SJSA1 (cell line): Measurements from ENCODE around the gene TPMT. TPM values are rescaled to one million over a fixed set of nuclear protein-coding genes. Genes with fewer than 3 reads are reported as not detected.
A peak's percentile ranks its signal among the peaks of the same experiment; 100 is the strongest.

Experiments
- DNase-seq, 2 experiments: peaks; one replicate each; pipeline ENCODE4 v3.0.0-alpha.2; 2015 to 2020; ENCODE audit warnings: low spot score in 2 of 2, low read depth in 1 of 2
- H3K27ac ChIP-seq: fragments of 250-450 bp; sonication (Bioruptor Pico); 2 replicates; pipeline ENCODE4 v1.5.1; 2020; ENCODE audit warnings: mild to moderate bottlenecking, moderate library complexity
- H3K27me3 ChIP-seq: fragments of 250-450 bp; sonication (Bioruptor Pico); replicated peaks from 2 replicates; pipeline ENCODE4 v1.5.1; 2020; ENCODE audit warnings: mild to moderate bottlenecking, moderate library complexity
- H3K36me3 ChIP-seq: fragments of 250-450 bp; sonication (Bioruptor Pico); 2 replicates; pipeline ENCODE4 v1.5.1; 2020; ENCODE audit warnings: mild to moderate bottlenecking
- H3K4me1 ChIP-seq: fragments of 250-450 bp; sonication (Bioruptor Pico); replicated peaks from 2 replicates; pipeline ENCODE4 v1.6.1; 2021; ENCODE audit warnings: mild to moderate bottlenecking
- H3K4me3 ChIP-seq: fragments of 250-450 bp; sonication (Bioruptor Pico); 2 replicates; pipeline ENCODE4 v1.5.1; 2020; ENCODE audit warnings: mild to moderate bottlenecking
- H3K9me3 ChIP-seq: fragments of 250-450 bp; sonication (Bioruptor Pico); replicated peaks from 2 replicates; pipeline ENCODE4 v1.5.1; 2020; ENCODE audit warnings: mild to moderate bottlenecking
- total RNA-seq: library from RNA; depleted of rRNA; stranded (reverse); fragments of >200 nt; shearing (Covaris generic); gene quantifications from 2 replicates; pipeline ENCODE4 v1.2.3, GENCODE V29; 2014; rRNA removed

The TPMT gene
- total RNA-seq, result 22.4 and 26.9 TPM in 2 replicates

- H3K27ac ChIP-seq, result peak within 1 kb of the TSS; percentile 59
- peak in 1 of 2 experiments; percentile 71 for DNase-seq
- peak within 1 kb of the TSS; percentile 96 for H3K4me3 ChIP-seq
- H3K4me1 ChIP-seq, result 0 out of 2 replicates have a peak, but pooled peaks cover 14% of the 10 kb centered on the region
- no peaks in the 10 kb centered on the region; the same call in 1 of the 2 replicates for H3K9me3 ChIP-seq
- H3K36me3 ChIP-seq, result peaks cover 4% of the 10 kb centered on the region
- H3K27me3 ChIP-seq, result no peaks in the 10 kb centered on the region
Measured at GRCh38 chr6:18154507-18155149, at the start of gene TPMT. TSS of gene TPMT (minus strand) at chr6:18155077. CDS start at chr6:18149127, 5,950 bp downstream.

DNA sequence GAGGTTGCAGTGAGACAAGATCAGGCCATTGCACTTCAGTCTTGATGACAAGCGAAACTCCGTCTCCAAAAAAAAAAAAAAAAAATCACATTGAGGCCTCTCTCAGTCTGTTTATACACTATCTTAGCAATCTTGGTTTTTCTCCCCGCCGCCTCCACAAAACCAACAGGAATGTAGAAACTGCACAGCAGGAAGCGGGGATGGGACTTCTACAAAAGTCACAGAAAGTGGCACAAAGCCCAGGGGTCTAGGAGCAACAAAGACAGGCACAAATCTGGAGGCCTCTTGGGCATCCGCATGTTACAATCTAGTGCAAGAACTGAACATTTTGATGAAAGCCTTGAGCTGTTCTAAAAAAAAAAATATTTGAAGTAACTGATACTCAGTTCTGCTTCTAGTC is 48.9 kb upstream of the TPMT start:
- Histone ChIP-seq H3K36me3 (no peaks in the 10 kb centered on the region; the same call in 1 of the 2 replicates), H3K4me3 (no peak overlapping the region), H3K27me3 (no peaks in the 10 kb centered on the region), H3K9me3 (no peaks in the 10 kb centered on the region), H3K27ac (no peak overlapping the region), H3K4me1 (no peaks in the 10 kb centered on the region)
- no peak for DNase-seq

DNA sequence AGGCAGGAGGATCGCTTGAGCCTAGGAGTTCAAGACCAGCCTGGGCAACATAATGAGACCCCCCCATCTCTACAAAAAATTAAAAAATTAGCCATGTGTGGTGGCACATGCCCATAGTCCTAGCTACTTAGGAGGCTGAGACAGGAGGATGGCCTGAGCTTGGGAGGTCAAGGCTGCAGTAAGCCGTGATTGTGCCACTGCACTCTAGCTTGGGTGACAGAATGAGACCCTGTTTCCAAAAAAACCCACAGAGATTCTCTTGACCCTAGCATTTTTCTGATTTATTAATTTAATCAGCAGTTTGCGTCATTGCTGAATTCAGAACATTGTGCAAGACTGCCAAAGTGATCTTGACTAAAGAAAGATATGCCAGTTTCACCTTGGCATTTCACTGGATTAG is 37.1 kb upstream of the TPMT start:
- Histone ChIP-seq H3K9me3 (no peaks in the 10 kb centered on the region), H3K27ac (no peak overlapping the region), H3K36me3 (no peaks in the 10 kb centered on the region), H3K27me3 (no peaks in the 10 kb centered on the region), H3K4me1 (no peaks in the 10 kb centered on the region), H3K4me3 (no peak overlapping the region)
- no peak for DNase-seq

GRCh38 chr6:18189196-18189595 is 34.3 kb upstream of the TPMT start:
- Histone ChIP-seq H3K27ac (no peak overlapping the region), H3K27me3 (no peaks in the 10 kb centered on the region)

DNA sequence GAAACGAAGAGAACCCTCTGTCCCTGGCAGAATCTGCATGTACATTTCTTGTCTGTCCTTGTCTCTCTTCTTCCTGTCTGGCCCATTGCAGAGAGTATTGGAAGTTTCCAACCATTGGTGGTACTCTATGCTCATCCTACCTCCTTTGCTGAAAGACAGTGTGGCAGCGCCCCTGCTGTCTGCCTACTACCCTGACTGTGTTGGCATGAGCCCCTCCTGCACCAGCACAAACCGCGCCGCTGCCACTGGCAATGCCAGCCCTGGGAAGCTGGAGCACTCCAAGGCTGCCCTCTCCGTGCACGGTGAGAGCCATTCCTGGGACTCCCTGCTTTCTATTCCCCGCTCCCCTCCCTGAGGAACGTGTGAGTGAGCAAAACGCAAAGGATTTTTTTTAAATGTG is 32.8 kb upstream of the TPMT start:
- Histone ChIP-seq H3K4me1 (no peaks in the 10 kb centered on the region), H3K36me3 (no peaks in the 10 kb centered on the region), H3K27me3 (no peaks in the 10 kb centered on the region), H3K27ac (no peak overlapping the region), H3K4me3 (no peak overlapping the region), H3K9me3 (no peaks in the 10 kb centered on the region)
- DNase-seq, result no peak

More at GRCh38 chr6:18189196-18189595, 34.3 kb upstream of the TPMT start:
- Histone ChIP-seq H3K4me1 (no peaks in the 10 kb centered on the region), H3K4me3 (no peak overlapping the region), H3K9me3 (no peaks in the 10 kb centered on the region), H3K36me3 (no peaks in the 10 kb centered on the region)
- DNase-seq, result no peak

- no peak for DNase-seq
- no peaks in the 10 kb centered on the region for H3K9me3 ChIP-seq
- H3K27me3 ChIP-seq, result no peaks in the 10 kb centered on the region
- no peaks in the 10 kb centered on the region for H3K36me3 ChIP-seq
- H3K4me1 ChIP-seq, result no peaks in the 10 kb centered on the region
- H3K27ac ChIP-seq, result no peak overlapping the region
- no peak overlapping the region for H3K4me3 ChIP-seq
Measured at GRCh38 chr6:18186540-18187250, 31.8 kb upstream of the TPMT start.

- no peak overlapping the region for H3K4me3 ChIP-seq
- DNase-seq, result no peak
Measured at GRCh38 chr6:18186033-18186432, 31.2 kb upstream of the TPMT start.

GRCh38 chr6:18185624-18186023 is 30.7 kb upstream of the TPMT start:
- Histone ChIP-seq H3K36me3 (no peaks in the 10 kb centered on the region), H3K27me3 (no peaks in the 10 kb centered on the region), H3K4me3 (no peak overlapping the region), H3K4me1 (no peaks in the 10 kb centered on the region), H3K9me3 (no peaks in the 10 kb centered on the region), H3K27ac (no peak overlapping the region)
- no peak for DNase-seq

More at GRCh38 chr6:18186033-18186432, 31.2 kb upstream of the TPMT start:
- H3K36me3 ChIP-seq, result no peaks in the 10 kb centered on the region
- no peaks in the 10 kb centered on the region for H3K27me3 ChIP-seq
- no peak overlapping the region for H3K27ac ChIP-seq
- no peaks in the 10 kb centered on the region for H3K4me1 ChIP-seq
- H3K9me3 ChIP-seq, result no peaks in the 10 kb centered on the region

DNA sequence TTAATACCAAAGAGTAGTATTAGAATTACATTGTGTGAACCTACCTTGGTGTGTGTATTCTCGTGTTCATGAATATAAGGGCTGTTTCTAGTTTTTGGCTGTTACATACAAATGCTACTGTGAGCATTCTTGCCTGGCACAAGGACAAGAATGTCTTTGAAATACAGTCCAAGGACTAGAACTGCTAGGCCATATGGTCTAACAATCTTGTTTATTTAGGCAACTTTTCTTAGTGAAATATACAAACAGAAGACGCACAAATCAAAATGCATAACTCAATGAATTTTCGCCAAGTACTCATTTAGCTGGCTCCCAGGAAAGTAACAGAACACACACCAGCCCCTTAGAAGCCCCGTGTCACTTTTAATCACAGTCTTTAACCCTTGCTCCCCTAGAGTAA is 28.9 kb upstream of the TPMT start:
- H3K9me3 ChIP-seq, result no peaks in the 10 kb centered on the region
- H3K36me3 ChIP-seq, result no peaks in the 10 kb centered on the region
- H3K27me3 ChIP-seq, result no peaks in the 10 kb centered on the region
- no peak overlapping the region for H3K4me3 ChIP-seq
- H3K27ac ChIP-seq, result no peak overlapping the region
- no peaks in the 10 kb centered on the region for H3K4me1 ChIP-seq
- no peak for DNase-seq

DNA sequence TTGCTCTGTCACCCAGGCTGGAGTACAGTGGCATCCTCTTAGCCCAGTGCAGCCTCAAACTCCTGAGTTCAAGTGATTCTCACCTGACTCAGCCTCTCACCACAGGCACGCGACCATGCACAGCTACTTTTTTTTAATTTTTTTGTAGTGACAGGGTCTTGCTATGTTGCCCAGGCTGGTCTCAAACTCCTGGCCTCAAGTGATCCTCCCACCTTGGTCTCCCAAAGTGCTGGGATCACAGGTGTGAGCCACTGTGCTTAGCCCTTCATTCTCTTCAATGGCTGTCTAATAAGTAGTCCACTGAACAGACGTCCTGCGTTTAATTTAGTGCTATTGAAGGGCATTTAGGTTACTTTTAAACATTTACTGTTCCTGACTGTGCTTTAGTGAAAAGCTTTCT is 27.7 kb upstream of the TPMT start:
- Histone ChIP-seq H3K9me3 (no peaks in the 10 kb centered on the region), H3K27ac (no peak overlapping the region), H3K36me3 (no peaks in the 10 kb centered on the region), H3K4me1 (no peaks in the 10 kb centered on the region), H3K4me3 (no peak overlapping the region), H3K27me3 (no peaks in the 10 kb centered on the region)
- no peak for DNase-seq

DNA sequence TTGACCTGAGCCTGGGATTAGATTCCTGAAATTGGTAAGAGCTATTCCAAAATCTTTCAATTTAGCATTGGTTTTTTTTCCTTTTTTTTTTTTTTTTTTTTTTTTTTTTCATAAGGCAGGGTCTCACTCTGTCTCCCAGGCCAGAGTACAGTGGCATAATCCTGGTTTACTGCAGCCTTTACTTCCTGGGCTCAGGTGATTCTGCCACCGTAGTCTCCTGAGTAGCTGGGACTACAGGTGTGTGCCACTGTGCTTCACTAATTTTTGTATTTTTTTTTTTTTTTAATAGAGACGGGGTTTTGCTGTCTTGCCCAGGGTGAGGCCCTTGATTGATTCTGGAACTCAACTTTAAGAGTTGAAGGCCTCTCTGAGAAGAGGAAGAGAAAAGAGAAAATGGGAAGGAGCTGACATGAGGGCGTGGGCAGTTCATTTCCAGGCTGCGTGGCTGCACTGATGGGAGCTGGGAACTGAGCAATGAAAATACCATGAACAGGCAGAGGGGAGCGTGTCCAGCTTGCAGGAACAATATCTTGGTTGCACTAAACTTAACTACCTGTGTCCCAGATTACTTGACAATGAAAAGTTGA is 25.0 kb upstream of the TPMT start:
- H3K4me3 ChIP-seq, result no peak overlapping the region
- H3K36me3 ChIP-seq, result 0 out of 2 replicates have a peak, but pooled peaks cover under 1% of the 10 kb centered on the region
- no peaks in the 10 kb centered on the region for H3K4me1 ChIP-seq
- H3K27ac ChIP-seq, result no peak overlapping the region
- no peak for DNase-seq
- H3K9me3 ChIP-seq, result no peaks in the 10 kb centered on the region
- no peaks in the 10 kb centered on the region for H3K27me3 ChIP-seq

DNA sequence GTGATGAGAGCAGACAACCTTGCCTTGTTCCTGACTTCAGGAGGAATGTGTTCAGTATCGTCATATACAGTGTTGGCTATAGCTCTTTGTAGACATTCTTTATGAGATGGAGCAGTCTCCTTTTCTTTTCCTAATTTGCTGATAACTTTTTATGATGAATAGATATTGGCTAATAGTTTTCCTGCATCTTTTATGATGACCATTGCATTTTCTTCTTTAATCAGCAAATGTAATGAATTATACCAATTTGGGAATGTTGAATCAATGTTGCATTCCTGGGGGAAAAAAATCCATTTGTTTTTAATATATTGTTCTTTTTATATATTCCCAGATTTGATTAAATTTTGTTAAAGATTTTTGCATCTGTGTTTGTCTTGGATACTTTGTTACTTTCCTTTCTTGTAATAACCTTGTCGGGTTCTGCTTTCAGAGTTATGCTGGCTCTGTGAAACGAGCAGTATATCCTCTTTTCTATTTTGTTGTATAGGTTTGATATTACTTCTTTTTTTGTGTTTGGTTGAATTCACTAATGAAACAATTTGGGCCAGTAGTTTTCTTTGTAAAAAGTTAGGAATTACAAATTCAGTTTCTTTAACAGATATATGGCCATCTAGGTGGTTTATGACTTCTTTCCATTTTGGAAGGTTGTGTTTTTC is 24.2 kb upstream of the TPMT start:
- Histone ChIP-seq H3K9me3 (no peaks in the 10 kb centered on the region), H3K36me3 (peaks cover 6% of the 10 kb centered on the region; the same call in 1 of the 2 replicates), H3K4me1 (no peaks in the 10 kb centered on the region), H3K27ac (no peak overlapping the region), H3K4me3 (no peak overlapping the region), H3K27me3 (no peaks in the 10 kb centered on the region)
- no peak for DNase-seq

- Histone ChIP-seq H3K27ac (no peak overlapping the region), H3K4me3 (no peak overlapping the region), H3K36me3 (peaks cover 9% of the 10 kb centered on the region; the same call in 1 of the 2 replicates), H3K4me1 (no peaks in the 10 kb centered on the region), H3K27me3 (no peaks in the 10 kb centered on the region), H3K9me3 (no peaks in the 10 kb centered on the region)
- no peak for DNase-seq
Measured at GRCh38 chr6:18177286-18177965, 22.5 kb upstream of the TPMT start.
